Activated T-cell treated with anti-CD3 and anti-CD28 coated beads, Interleukin-2, amount 50 U/mL, for 72 hours (primary cell): ENCODE measurements around the gene SGMS1. TPM values are rescaled to one million over a fixed set of nuclear protein-coding genes. Genes with fewer than 3 reads are reported as not detected.
A peak's percentile ranks its signal among the peaks of the same experiment; 100 is the strongest.
"Not testable (repeated sequence)": the region's sequence is repeated elsewhere in the genome, so short reads cannot be mapped to it uniquely, and the experiment has no call there.

ENCODE experiments used
- ATAC-seq, 2 donors: fragments of 150-1000 bp; cut with Tn5 transposase; replicated peaks in 1 of 2; 2 replicates each; pipeline ENCODE4 v1.10.0; 2021; ENCODE audit warnings: moderate library complexity in 2 of 2, mild to moderate bottlenecking in 1 of 2
- DNase-seq, 2 donors: peaks; one replicate each; pipeline ENCODE4 v3.0.0; 2021 to 2022; ENCODE audit warnings: mixed read lengths in 1 of 2
- H3K27ac Mint-ChIP-seq: one replicate; pipeline ENCODE4 v1.8.0; 2022; ENCODE audit warnings: mild to moderate bottlenecking, moderate library complexity, mixed read lengths
- H3K27me3 Mint-ChIP-seq: one replicate; pipeline ENCODE4 v1.8.0; 2022; ENCODE audit warnings: low read depth, mixed read lengths
- H3K36me3 Mint-ChIP-seq, 2 donors: one replicate each; pipeline ENCODE4 v1.8.0; 2022; ENCODE audit warnings: mixed read lengths in 2 of 2, mild to moderate bottlenecking in 1 of 2; ENCODE audit not compliant: insufficient read depth in 2 of 2
- H3K4me1 Mint-ChIP-seq: one replicate; pipeline ENCODE4 v1.8.0; 2022; ENCODE audit warnings: low read depth, mixed read lengths
- H3K4me3 Mint-ChIP-seq, 2 donors: one replicate each; pipeline ENCODE4 v1.8.0; 2022; ENCODE audit warnings: mild to moderate bottlenecking in 2 of 2, mixed read lengths in 2 of 2, moderate library complexity in 2 of 2
- H3K9me3 Mint-ChIP-seq, 2 donors: one replicate each; pipeline ENCODE4 v1.8.0; 2022; ENCODE audit warnings: mixed read lengths in 2 of 2
- total RNA-seq, 2 donors: library from RNA; stranded (reverse); gene quantifications; one replicate each; pipeline ENCODE4 v1.2.3, GENCODE V29; 2022

SGMS1 gene
- total RNA-seq, 2 donors from 2014 or later: 8.9 to 9.7 TPM

GRCh38 chr10:50538555-50539398 is 85.0 kb downstream of the SGMS1 start:
- Mint-ChIP-seq H3K27ac (peak overlapping the region; percentile 43), H3K4me1 (peaks cover 84% of the 10 kb centered on the region), H3K4me3 (peak overlapping the region; percentile 69), H3K27me3 (no peaks in the 10 kb centered on the region), H3K9me3 (peaks cover 0 to 1% of the 10 kb centered on the region in 2 donors), H3K36me3 (no peaks in the 10 kb centered on the region)
- peak; percentile 59 to 60 for ATAC-seq
- DNase-seq: peak; percentile 29 to 32

GRCh38 chr10:50536617-50537240 is 87.0 kb downstream of the SGMS1 start:
- Mint-ChIP-seq H3K9me3 (peaks cover 0 to 1% of the 10 kb centered on the region in 2 donors), H3K27ac (no peak overlapping the region), H3K4me3 (peak overlapping the region in 1 of 2 donors; percentile 58), H3K27me3 (no peaks in the 10 kb centered on the region), H3K4me1 (peaks cover 66% of the 10 kb centered on the region), H3K36me3 (no peaks in the 10 kb centered on the region)
- peak; percentile 9 to 21 for ATAC-seq
- DNase-seq: no peak

GRCh38 chr10:50534748-50535376 is 88.9 kb downstream of the SGMS1 start:
- H3K36me3 Mint-ChIP-seq, H3K27me3 Mint-ChIP-seq, H3K4me3 Mint-ChIP-seq, H3K9me3 Mint-ChIP-seq, ATAC-seq, H3K27ac Mint-ChIP-seq, DNase-seq: not testable (repeated sequence)
- H3K4me1 Mint-ChIP-seq: peaks cover 47% of the 10 kb centered on the region

- Mint-ChIP-seq H3K27me3 (no peaks in the 10 kb centered on the region), H3K4me3 (no peak overlapping the region), H3K9me3 (no peaks in the 10 kb centered on the region)
These were observed 90.5 kb downstream of the SGMS1 start for GRCh38 chr10:50533296-50533695.

GRCh38 chr10:50531388-50532077 is 92.2 kb downstream of the SGMS1 start:
- H3K4me1 Mint-ChIP-seq: peaks cover 30% of the 10 kb centered on the region
- DNase-seq (no peak), ATAC-seq (no peak)
- no peaks in the 10 kb centered on the region for H3K36me3 Mint-ChIP-seq
- no peaks in the 10 kb centered on the region for H3K27me3 Mint-ChIP-seq
- no peaks in the 10 kb centered on the region for H3K9me3 Mint-ChIP-seq
- no peak overlapping the region for H3K27ac Mint-ChIP-seq
- no peak overlapping the region for H3K4me3 Mint-ChIP-seq

More at GRCh38 chr10:50533296-50533695, 90.5 kb downstream of the SGMS1 start:
- ATAC-seq (no peak), DNase-seq (no peak)
- no peaks in the 10 kb centered on the region for H3K36me3 Mint-ChIP-seq
- H3K4me1 Mint-ChIP-seq: peaks cover 35% of the 10 kb centered on the region
- no peak overlapping the region for H3K27ac Mint-ChIP-seq

GRCh38 chr10:50529660-50530059 is 94.1 kb downstream of the SGMS1 start:
- H3K36me3 Mint-ChIP-seq: peaks cover 0 to 5% of the 10 kb centered on the region in 2 donors

GRCh38 chr10:50528206-50528605 is 95.5 kb downstream of the SGMS1 start:
- Mint-ChIP-seq H3K36me3 (peaks cover 0 to 5% of the 10 kb centered on the region in 2 donors), H3K4me1 (peaks cover 34% of the 10 kb centered on the region), H3K27ac (no peak overlapping the region), H3K9me3 (peaks cover 0 to 2% of the 10 kb centered on the region in 2 donors), H3K4me3 (no peak overlapping the region), H3K27me3 (no peaks in the 10 kb centered on the region)
- no peak for DNase-seq
- no peak for ATAC-seq

More at GRCh38 chr10:50529660-50530059, 94.1 kb downstream of the SGMS1 start:
- no peak overlapping the region for H3K4me3 Mint-ChIP-seq
- H3K27ac Mint-ChIP-seq: peak overlapping the region; percentile 55
- no peak for DNase-seq
- no peak for ATAC-seq
- no peaks in the 10 kb centered on the region for H3K27me3 Mint-ChIP-seq
- peaks cover 22% of the 10 kb centered on the region for H3K4me1 Mint-ChIP-seq
- peaks cover 0 to 2% of the 10 kb centered on the region in 2 donors for H3K9me3 Mint-ChIP-seq

- DNase-seq (peak; percentile 13 to 26), ATAC-seq (peak; percentile 98)
- H3K4me3 Mint-ChIP-seq: no peak overlapping the region
- H3K36me3 Mint-ChIP-seq: peaks cover 0 to 5% of the 10 kb centered on the region in 2 donors
- H3K27me3 Mint-ChIP-seq: no peaks in the 10 kb centered on the region
- peaks cover 41% of the 10 kb centered on the region for H3K4me1 Mint-ChIP-seq
- peaks cover 0 to 2% of the 10 kb centered on the region in 2 donors for H3K9me3 Mint-ChIP-seq
- H3K27ac Mint-ChIP-seq: no peak overlapping the region
These were observed 96.2 kb downstream of the SGMS1 start for GRCh38 chr10:50527442-50528043.

GRCh38 chr10:50526185-50526584 is 97.6 kb downstream of the SGMS1 start:
- H3K27me3 Mint-ChIP-seq: no peaks in the 10 kb centered on the region
- ATAC-seq (no peak), DNase-seq (no peak)
- H3K4me3 Mint-ChIP-seq: no peak overlapping the region
- peaks cover 41% of the 10 kb centered on the region for H3K4me1 Mint-ChIP-seq
- peaks cover 0 to 5% of the 10 kb centered on the region in 2 donors for H3K36me3 Mint-ChIP-seq
- peaks cover 0 to 2% of the 10 kb centered on the region in 2 donors for H3K9me3 Mint-ChIP-seq
- H3K27ac Mint-ChIP-seq: no peak overlapping the region

GRCh38 chr10:50523357-50523756 is 100.4 kb downstream of the SGMS1 start:
- Mint-ChIP-seq H3K27me3 (no peaks in the 10 kb centered on the region), H3K36me3 (peaks cover 0 to 7% of the 10 kb centered on the region in 2 donors), H3K4me3 (no peak overlapping the region), H3K27ac (no peak overlapping the region), H3K4me1 (peaks cover 38% of the 10 kb centered on the region), H3K9me3 (peaks cover 0 to 2% of the 10 kb centered on the region in 2 donors)
- no peak for DNase-seq
- no peak for ATAC-seq

GRCh38 chr10:50522908-50523307 is 100.8 kb downstream of the SGMS1 start:
- Mint-ChIP-seq H3K27me3 (no peaks in the 10 kb centered on the region), H3K9me3 (peaks cover 0 to 2% of the 10 kb centered on the region in 2 donors), H3K4me3 (no peak overlapping the region), H3K36me3 (peaks cover 0 to 7% of the 10 kb centered on the region in 2 donors), H3K4me1 (peaks cover 36% of the 10 kb centered on the region), H3K27ac (no peak overlapping the region)
- DNase-seq (no peak), ATAC-seq (no peak)

GRCh38 chr10:50520115-50520514 is 103.6 kb downstream of the SGMS1 start:
- H3K9me3 Mint-ChIP-seq: no peaks in the 10 kb centered on the region
- H3K27ac Mint-ChIP-seq: no peak overlapping the region

More at GRCh38 chr10:50520115-50520514, 103.6 kb downstream of the SGMS1 start:
- no peak overlapping the region for H3K4me3 Mint-ChIP-seq
- H3K36me3 Mint-ChIP-seq: peaks cover 4 to 6% of the 10 kb centered on the region in 2 donors
- H3K4me1 Mint-ChIP-seq: peaks cover 23% of the 10 kb centered on the region
- ATAC-seq (no peak), DNase-seq (no peak)
- no peaks in the 10 kb centered on the region for H3K27me3 Mint-ChIP-seq
